ENCODE results near the gene ST3GAL2.
A peak's percentile ranks its signal among the peaks of the same experiment; 100 is the strongest.

ST3GAL2 gene

GRCh38 chr16:70428178-70428998 lies 10.5 kb downstream of the ST3GAL2 start:
- ATAC-seq = peak; percentile 77
- 0 out of 2 replicates have a peak, but pooled peaks have one; percentile 47 for TF ChIP-seq TSHZ2 (CRISPR knock-in tag; IDR thresholded peaks at IDR 0.05)
- TF ChIP-seq ZNF565 (CRISPR knock-in tag; conservative IDR thresholded peaks at IDR 0.05; ENCODE audit: low read depth) = no peak
- no peak for TF ChIP-seq CSRNP3 (CRISPR knock-in tag; IDR thresholded peaks at IDR 0.05)
- TF ChIP-seq CSDC2 (CRISPR knock-in tag; IDR thresholded peaks at IDR 0.05) = no peak
- no peak for TF ChIP-seq ESRRG (CRISPR knock-in tag; IDR thresholded peaks at IDR 0.05)
- no peak for TF ChIP-seq RARB (CRISPR knock-in tag; IDR thresholded peaks at IDR 0.05)
- TF ChIP-seq ARNTL (CRISPR knock-in tag; IDR thresholded peaks at IDR 0.05; ENCODE audit: borderline replicate concordance, low read depth) = no peak
- TF ChIP-seq ZFP30 (CRISPR knock-in tag; IDR thresholded peaks at IDR 0.05) = no peak
- TF ChIP-seq PATZ1 (CRISPR knock-in tag; IDR thresholded peaks at IDR 0.05; ENCODE audit: borderline replicate concordance) = peak; percentile 85; the same call in 1 of the 2 replicates
- no peak for TF ChIP-seq PPARA (CRISPR knock-in tag; IDR thresholded peaks at IDR 0.05; ENCODE audit: borderline replicate concordance)
- no peak for TF ChIP-seq ZNF70 (CRISPR knock-in tag; IDR thresholded peaks at IDR 0.05)
- peak; percentile 85; the same call in 1 of the 2 replicates for TF ChIP-seq SNAI2 (CRISPR knock-in tag; IDR thresholded peaks at IDR 0.05)
- TF ChIP-seq OSR1 (CRISPR knock-in tag; IDR thresholded peaks at IDR 0.05) = no peak
- TF ChIP-seq GLIS3 (CRISPR knock-in tag; IDR thresholded peaks at IDR 0.05) = no peak
- peak; percentile 41 for TF ChIP-seq ISL1 (CRISPR knock-in tag; IDR thresholded peaks at IDR 0.05)
- peak; percentile 68; the same call in 1 of the 2 replicates for TF ChIP-seq TCF4 (CRISPR knock-in tag; IDR thresholded peaks at IDR 0.05; ENCODE audit: borderline replicate concordance)
- peak; percentile 58; the same call in 1 of the 2 replicates for TF ChIP-seq ZFP3 (CRISPR knock-in tag; IDR thresholded peaks at IDR 0.05)
- TF ChIP-seq TOX (CRISPR knock-in tag; IDR thresholded peaks at IDR 0.05; ENCODE audit: borderline replicate concordance) = no peak

- TF ChIP-seq ZNF70 (CRISPR knock-in tag; IDR thresholded peaks at IDR 0.05) = no peak
- no peak for TF ChIP-seq ISL1 (CRISPR knock-in tag; IDR thresholded peaks at IDR 0.05)
- TF ChIP-seq RARB (CRISPR knock-in tag; IDR thresholded peaks at IDR 0.05) = no peak
- TF ChIP-seq ZC3H10 (CRISPR knock-in tag; IDR thresholded peaks at IDR 0.05) = 0 out of 2 replicates have a peak, but pooled peaks have one; percentile 35
- no peak for TF ChIP-seq TOX (CRISPR knock-in tag; IDR thresholded peaks at IDR 0.05; ENCODE audit: borderline replicate concordance)
- no peak for TF ChIP-seq CSRNP3 (CRISPR knock-in tag; IDR thresholded peaks at IDR 0.05)
- TF ChIP-seq PPARA (CRISPR knock-in tag; IDR thresholded peaks at IDR 0.05; ENCODE audit: borderline replicate concordance) = no peak
- no peak for ATAC-seq
Observed at GRCh38 chr16:70427786-70428177, 11.1 kb downstream of the ST3GAL2 start.

- no peak for ATAC-seq
- TF ChIP-seq ZFP3 (CRISPR knock-in tag; IDR thresholded peaks at IDR 0.05) (no peak), RARB (CRISPR knock-in tag; IDR thresholded peaks at IDR 0.05) (no peak), ARNTL (CRISPR knock-in tag; IDR thresholded peaks at IDR 0.05; ENCODE audit: borderline replicate concordance, low read depth) (no peak), ZNF565 (CRISPR knock-in tag; conservative IDR thresholded peaks at IDR 0.05; ENCODE audit: low read depth) (no peak), ZNF8 (CRISPR knock-in tag; IDR thresholded peaks at IDR 0.05) (no peak), PATZ1 (CRISPR knock-in tag; IDR thresholded peaks at IDR 0.05; ENCODE audit: borderline replicate concordance) (no peak), GLIS3 (CRISPR knock-in tag; IDR thresholded peaks at IDR 0.05) (no peak), BACH2 (CRISPR knock-in tag; IDR thresholded peaks at IDR 0.05; ENCODE audit: borderline replicate concordance) (no peak), TCF4 (CRISPR knock-in tag; IDR thresholded peaks at IDR 0.05; ENCODE audit: borderline replicate concordance) (no peak), TSHZ2 (CRISPR knock-in tag; IDR thresholded peaks at IDR 0.05) (no peak), TOX (CRISPR knock-in tag; IDR thresholded peaks at IDR 0.05; ENCODE audit: borderline replicate concordance) (no peak), OSR1 (CRISPR knock-in tag; IDR thresholded peaks at IDR 0.05) (no peak), ZFP30 (CRISPR knock-in tag; IDR thresholded peaks at IDR 0.05) (no peak), PPARA (CRISPR knock-in tag; IDR thresholded peaks at IDR 0.05; ENCODE audit: borderline replicate concordance) (no peak), ESRRG (CRISPR knock-in tag; IDR thresholded peaks at IDR 0.05) (no peak)
Observed at GRCh38 chr16:70422543-70422942, 16.4 kb downstream of the ST3GAL2 start.

Measured in SK-N-SH treated with all-trans-retinoic acid at 6 μM for 48 hours (cell line).